Activated T-helper 9 cell treated with anti-CD3 and anti-CD28 coated beads, Interleukin-2, amount 50 U/mL, for 16 hours (primary cell): ENCODE results near the gene IGF2BP1.
"Not testable (repeated sequence)": the region's sequence is repeated elsewhere in the genome, so short reads cannot be mapped to it uniquely, and the experiment has no call there.

Experiments used
- DNase-seq: peaks from one replicate; pipeline ENCODE4 v3.0.0-alpha.2; 2020; ENCODE audit warnings: low read depth

IGF2BP1 gene

DNA sequence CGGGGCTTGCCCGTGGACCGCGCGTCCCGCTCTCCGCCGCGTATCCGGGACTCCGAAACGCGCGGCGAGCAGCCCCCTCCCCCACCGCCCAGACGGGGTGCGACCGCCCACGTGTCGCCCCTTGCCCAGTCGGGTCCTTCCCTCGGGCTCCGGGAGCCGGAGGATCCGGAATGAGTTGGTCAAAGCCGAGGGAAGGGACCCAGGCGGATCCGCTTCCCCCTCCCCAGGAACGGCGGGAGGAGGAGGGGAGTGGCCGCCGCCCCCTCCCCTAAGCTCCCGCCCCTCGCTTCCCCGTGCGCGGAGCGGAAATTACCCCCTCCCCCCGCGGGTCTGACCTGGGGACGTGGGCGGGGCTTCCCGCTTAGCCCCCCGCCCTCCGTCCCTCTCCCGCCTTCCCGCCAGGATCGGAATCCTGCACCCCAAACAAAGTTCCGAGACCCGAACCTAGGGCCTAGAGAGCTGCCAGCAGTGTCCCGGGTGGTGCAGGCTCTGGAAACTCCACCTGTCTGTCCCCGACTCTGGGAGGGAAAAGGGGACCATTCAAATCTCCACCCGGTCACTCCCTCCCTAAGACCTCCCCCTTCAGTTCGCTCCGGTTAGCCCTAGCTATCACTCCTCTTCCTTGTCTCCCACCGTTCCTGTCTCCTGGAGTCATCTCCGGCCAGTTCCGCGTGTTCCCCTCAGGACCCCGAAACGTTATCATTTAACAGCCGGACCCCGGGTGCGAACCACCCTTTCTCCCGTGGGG, 1.0 kb upstream of the IGF2BP1 start:
- DNase-seq, result no peak

DNA sequence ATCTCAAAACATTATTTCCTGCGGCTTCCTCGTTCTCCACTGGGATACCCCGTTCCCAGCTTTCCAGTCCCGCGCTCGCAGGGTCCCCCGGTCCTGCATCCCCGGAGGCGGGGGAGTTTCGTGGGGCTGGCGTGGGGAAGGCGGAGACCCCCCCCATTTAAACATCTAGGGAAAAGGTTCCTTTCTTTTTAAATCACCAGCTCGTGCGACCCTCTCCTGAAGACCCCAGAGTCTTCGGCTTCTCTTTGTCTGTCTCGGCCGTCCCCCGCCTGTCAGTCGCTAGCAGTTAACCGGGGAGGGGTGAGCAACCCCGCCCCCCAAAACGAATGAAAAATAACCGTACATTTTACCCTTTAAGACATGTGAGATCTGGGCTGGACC, 473 bp upstream of the IGF2BP1 start:
- DNase-seq, result no peak

DNA sequence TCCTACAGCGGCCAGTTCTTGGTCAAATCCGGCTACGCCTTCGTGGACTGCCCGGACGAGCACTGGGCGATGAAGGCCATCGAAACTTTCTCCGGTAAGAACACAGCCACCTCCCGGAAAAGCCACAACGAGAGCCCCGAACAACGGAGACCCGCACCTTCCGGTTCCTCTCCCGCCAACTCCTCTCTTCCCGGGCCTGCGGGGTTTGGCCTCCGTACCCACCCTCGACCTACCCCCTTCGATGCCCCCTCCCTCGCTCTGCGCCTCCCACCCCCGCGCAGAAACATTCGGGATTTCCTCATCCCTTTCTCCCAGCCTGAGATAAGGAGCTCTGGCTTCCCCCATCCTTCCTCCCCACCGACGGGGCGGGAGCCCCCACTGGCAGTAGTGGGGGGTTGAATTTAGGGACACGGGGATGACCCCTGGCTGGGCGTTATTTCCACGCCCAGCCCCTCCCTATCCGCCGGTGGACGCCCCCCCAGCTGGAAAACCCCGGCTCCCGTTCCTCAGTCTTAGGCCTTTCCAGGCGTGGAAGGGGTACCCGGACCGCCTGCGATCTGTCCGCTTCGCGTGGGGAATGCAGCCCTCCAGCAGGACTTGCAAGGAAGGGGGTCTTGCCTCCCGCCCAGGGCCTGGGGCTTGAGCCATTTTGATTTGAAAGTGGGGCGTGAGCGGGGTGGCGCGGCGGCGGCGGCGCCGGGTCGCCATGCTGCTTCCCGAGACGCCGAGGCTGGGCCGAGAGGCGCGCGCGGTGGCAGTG, 822 bp downstream of the IGF2BP1 start:
- DNase-seq, result no peak

DNA sequence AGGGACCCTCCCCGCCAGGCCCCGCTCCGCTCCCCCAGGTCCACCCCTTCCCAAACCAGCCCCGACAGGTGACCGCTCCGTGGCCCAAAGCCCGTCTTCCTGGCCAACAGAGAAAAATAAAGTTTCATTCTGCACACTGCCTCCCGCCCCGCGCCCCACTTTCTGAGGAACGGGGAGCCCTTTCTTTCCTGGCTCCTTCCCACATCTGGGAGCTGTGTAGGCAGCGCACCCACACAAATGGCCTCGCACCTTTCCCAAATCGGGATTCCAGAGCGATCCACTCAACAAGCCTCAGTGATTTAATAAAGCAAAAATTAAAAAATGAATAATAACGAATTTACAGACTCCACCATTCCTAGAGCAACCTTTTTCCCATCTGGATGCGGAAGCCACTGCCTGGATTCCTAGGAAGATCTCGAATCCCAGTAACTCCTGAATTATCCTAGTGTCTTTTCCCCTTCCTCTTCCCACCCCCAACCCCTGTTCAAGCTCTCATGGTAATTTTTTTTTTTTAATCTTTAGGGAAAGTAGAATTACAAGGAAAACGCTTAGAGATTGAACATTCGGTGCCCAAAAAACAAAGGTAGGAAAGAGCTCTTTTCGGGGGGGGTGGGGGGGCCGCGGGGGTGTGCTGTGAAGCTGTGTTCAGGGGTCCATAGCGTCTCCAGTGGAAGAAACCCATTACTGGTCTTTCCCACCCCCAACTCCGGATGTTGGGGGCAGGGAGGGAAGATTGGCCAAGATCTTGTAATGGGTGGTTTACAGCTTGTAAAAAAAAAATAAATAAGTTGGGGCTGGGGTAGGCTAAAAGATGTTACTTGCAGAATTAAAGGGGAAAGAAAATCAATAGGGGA, 1.6 kb downstream of the IGF2BP1 start:
- no peak for DNase-seq

DNA sequence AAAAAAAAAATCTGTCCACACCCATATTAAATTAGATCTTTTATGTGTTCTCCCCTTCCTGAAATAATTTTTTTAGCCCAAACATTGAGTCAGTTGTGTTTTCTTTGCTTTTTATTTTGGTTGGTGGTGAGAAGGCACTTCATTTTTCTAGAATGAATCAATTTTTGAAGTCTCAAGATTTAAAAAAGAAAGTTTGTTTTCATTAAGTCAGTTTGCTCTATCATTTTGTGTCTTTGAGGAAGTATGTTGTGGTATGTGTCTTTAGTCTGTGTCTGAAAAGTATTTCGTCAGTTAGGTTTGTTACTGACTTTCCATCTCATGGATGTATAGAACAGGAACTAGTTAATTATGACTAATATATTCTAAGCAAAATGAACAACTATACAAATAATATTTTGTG, 3.8 kb downstream of the IGF2BP1 start:
- DNase-seq, result no peak

DNA sequence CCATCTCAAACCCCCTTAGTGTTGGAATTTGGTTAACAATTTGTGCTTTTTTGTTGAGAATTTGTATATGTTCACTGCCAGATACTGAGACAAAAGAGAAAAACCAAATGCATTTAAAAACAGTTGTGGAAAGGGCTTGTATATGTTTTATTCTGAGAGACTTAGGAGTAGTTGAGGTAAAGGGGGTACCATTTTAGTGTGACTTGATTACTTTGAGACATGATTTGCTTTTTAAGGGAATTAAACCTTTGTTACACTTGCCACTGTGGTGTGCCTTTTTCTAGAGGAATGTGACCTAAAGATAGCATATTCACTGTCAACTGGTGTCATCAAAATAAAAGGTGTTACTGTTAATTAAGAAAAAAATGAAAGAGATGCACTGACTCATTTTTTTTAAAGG, 4.5 kb downstream of the IGF2BP1 start:
- no peak for DNase-seq

DNA sequence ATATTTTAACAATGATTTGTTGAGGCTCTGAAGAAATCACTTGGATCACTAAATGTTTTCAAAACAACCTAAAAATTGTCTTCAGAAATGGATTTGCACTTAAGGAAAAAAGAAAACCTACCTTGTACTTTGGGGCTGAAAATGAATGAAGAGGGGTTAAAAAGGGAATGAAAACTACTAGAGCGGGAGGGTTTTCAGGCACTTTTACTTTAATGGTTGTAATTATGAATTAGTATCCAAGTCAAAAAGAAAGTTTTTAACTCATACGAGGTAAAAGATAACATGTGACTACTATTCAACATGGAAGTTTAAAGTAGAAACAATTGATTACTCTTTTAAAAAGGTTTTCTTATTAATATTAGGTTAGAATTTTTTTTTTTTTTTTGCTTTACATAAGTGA, 5.1 kb downstream of the IGF2BP1 start:
- DNase-seq, result no peak

DNA sequence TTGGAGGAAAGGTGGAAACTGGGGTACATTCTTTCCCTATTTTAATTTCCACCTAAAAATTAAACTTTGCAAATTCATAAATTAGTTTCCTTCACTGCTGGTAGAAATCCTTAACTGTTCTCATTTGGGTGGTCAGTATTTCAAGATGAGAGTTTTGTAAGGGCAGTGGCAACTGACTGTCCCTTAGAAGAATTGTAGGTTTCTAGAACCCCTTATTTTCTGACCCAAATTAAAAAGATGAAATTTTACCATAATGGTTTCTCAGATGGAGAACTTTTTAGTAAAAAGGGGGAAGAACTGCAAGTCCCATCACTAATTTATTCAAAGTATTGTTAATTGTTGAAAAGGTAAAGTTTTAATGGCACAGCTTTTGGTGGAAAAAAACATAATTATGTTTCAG, 5.6 kb downstream of the IGF2BP1 start:
- DNase-seq, result no peak

DNA sequence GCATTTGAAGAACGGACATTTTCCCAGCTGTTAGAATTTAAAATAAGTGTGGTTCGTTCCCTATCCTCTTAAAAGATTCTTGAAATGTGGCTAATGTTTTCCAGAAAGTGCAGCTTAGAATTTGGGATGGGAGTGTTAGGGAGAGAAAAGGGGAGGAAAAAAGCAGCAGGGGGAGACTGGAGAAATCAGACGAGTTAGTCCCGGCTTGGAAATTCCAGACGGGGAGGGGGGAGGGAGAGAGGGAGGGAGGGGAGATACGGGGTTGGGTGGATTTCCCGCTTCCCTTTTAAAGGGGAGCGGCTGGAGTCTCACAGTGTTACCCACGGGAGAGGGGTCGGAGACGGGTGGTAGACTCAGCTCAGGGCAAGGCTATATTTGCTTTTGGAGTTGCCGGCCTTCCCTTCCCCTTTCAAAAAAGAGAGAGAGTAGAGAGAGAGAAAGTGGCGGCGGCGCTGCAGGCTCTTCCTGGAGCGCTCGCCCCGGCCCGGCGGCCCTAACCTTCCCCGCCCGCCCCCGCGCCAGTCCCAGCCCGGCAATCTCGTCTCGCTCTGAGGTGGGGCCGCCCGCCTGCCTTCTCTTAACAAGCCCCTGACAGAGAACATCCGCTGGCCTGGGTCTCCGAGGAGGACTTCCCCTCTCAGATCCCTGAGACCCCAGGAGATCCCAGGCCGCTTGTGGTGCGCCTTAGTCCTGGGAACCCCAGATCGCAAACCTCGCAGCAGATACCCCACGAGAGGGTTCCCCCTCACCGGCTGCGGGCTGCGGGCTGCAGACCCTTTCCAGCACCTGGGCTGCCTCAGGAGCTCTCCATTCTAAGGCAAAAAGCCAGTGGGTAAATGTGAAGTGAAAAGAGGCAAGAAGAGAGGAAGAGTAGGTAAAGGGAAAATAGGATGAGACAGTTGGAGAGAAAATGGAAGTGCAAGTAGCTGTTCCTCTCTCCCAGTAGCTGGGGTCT, 6.6 kb downstream of the IGF2BP1 start:
- no peak for DNase-seq

DNA sequence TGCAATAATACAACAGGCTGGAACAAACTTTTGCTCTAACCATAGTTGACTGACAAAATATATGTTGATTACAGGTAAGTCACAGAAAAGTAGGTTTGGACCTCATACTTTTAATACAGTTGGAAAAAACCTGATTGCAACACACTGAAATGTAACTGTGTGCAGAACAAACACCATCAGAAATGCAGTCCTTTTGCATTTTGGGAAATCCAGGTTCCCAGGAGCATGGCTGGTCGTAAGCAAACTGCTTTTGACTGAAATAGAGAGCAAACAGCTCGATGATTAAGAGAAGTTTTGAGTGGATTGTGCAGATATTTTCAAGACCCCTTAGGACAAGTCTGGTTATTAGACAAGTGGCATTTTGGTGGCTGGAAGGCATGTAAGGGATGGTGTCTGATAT, 8.0 kb downstream of the IGF2BP1 start:
- no peak for DNase-seq

DNA sequence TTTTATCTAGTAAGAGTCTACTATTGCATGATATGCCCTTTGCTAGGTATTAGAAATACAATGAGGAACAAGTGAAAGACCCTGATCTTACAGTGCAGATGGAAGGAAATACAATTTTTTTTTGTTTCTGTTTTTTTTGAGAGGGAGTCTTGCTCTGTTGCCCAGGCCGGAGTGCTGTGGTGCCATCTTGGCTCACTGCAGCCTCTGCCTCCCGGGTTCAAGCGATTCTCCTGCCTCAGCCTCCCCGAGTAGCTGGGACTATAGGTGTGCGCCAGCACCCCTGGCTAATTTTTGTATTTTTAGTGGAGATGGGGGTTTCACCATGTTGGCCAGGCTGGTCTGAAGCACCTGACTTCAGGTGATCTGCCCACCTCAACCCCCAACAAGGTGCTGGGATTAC, 11.7 kb downstream of the IGF2BP1 start:
- DNase-seq, result not testable (repeated sequence)

DNA sequence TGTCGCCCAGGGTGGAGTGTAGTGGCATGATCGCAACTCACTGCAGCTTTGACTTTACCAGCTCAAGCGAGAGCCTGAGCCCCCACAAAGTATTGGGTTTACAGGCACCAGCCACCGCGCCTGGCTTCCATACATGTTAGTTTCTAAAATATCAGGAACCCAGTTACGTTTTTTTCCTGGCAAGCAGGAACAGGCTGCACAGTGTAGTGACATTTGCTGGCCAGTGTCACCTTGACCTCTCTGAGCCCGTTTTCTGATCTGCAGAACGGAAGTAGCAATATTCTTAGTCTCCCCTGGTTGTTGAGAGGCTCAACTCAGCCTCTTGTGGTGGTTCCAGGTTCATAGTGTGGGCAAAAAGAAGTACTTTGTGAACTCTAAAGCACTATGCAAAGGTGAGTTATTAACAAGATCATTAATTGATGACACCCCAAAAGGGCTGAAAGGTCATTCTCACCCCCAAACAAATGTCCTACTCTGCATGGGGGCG, 15.6 kb downstream of the IGF2BP1 start:
- no peak for DNase-seq

DNA sequence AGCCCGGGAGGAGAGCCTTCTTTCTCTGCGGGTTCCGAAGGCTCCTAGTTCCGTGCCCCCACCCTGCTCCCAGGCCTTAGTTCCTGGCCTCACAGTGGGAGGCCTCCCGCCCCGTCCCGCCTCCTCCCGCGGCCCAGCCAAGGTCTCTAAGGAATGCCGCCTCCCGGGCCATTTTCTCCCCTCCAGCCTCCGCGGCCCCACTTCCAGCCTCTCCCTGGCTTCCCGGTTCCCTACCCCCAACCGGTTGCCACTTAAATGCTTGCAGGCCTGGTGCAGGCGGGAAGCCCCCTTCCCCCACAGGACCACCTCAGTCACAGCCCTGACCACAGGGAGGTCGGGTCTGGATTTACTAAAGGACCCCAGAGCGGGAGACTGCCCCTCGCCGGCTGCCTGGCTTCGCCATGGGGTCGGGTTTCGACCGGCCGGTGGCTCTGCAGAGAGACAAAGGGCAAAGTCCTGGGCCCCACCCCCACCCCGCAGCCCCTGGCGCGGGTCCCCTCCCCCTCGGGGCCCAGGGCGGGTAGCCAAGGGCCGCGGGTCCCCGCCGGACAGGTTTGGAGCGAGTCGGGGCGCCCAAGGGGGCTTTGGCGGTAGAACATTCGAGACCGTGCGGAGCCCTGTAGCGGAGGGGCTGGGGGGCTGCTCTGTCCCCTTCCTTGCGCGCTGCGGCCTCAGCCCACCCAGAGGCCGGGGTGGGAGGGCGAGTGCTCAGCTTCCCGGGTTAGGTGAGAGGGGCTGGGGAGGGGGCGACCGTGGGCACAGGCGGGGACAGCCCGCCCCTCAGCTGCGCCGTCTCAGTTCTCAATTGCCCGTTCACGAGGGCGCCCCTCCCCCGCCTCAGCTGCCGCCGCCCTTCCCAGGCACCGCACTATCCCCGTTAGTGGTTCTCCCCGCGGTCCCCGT, 16.4 kb downstream of the IGF2BP1 start:
- no peak for DNase-seq

DNA sequence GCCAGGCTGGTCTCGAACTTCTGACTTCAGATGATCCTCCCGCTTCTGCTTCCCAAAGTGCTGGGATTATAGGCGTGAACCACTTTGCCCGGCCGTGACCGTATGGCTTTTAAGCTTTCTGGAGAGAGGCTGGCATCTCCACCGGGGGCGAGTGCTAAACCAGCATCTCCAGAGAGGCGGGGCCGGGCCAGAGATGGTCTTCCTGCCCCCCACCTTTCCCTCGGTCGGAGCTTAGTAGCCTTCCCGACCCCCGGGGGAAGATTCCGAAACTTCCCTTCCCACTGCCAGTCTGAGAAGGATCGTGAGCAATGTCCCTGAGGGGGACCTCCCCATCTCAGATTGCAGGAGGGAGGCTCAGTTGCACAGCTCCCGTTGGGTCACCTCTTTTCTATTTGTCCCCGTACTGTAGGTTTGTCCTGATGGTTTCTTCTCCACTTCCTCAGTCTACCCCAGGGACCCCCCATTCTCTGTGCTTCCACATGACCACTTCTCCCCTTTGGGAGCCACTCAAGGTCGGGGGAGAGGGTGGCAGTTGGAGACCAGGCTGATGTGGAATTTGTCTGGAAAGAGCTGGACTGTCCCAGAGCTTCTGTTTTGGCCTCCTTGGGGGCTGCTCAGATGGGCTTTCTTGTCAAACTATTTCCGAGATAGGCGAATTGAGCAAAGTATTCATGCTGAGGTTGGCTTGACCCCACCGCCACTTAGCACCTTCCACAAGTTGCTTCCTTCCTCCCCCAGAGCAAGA, 18.2 kb downstream of the IGF2BP1 start:
- no peak for DNase-seq

DNA sequence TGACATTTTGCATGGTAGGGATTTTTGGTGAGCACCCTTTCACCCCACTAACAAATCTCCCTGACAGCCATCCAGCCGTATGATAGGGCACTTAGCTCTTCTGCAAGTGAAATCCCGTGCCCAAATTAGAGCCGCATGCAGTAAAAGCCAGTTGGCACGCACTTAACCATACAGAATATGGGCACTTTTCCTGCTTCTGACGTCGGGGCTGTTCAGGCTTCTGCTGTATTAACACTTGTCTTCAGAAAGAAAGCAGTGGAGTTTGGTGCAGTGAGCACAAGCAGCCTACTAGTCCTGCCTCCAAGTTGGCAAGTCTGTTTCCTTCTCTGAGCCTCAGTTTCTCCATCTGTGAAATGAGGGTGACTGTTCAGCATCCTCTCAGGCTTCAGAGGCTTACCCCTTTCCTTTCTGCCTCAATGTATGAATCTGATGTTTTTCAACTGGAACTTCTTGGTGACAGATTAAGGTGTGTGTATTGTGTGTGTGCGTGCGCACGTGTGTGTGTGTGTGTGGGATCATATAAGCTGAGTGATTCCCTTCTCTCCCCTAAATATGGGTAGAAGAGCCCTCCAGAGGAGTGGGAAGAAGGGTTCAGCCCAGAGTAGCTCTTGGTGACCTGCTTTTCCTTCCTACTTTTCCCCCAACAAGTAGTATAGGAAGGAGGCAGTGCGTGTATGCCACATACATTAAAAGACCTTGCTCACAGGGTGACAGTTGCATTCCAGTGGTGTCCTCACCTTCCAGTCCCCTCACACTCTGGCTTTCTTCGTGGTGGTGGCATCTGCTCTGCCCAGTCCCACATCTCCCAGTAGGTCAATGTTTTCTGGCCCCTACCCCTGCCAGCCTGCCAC, 19.0 kb downstream of the IGF2BP1 start:
- no peak for DNase-seq

DNA sequence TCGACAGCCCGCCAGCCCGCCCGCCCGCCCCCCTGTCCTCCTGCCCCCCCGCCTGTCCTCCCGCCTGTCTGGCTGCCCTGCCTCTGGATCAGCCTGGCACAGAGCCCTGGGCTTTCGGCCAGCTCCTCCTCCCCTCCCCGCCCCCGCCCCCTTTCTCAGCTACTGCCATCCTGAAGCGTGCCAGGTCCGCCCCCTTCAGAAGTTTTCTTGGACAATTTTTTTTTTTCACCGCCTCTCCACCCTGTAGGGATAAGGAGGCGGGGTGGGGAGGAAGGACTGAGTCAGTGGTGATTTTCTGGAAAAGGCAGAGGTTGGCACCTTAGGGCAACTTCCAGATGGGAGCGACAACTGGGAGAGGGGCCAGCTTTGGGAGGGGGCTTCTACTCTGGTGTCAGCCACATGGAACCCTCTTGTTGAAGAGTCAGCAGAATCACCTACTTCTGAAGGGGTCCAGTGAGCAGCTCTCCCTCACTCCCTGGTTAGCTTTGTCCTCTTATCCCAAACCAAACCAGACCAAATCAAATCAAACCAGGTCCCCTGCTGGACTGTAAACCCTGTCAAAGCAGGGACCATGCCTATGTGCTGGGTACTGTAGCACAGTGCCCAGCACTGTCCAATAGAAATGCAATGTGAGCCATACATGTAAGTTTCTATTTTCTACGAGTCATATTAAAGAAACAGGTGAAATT, 19.7 kb downstream of the IGF2BP1 start:
- DNase-seq, result no peak

DNA sequence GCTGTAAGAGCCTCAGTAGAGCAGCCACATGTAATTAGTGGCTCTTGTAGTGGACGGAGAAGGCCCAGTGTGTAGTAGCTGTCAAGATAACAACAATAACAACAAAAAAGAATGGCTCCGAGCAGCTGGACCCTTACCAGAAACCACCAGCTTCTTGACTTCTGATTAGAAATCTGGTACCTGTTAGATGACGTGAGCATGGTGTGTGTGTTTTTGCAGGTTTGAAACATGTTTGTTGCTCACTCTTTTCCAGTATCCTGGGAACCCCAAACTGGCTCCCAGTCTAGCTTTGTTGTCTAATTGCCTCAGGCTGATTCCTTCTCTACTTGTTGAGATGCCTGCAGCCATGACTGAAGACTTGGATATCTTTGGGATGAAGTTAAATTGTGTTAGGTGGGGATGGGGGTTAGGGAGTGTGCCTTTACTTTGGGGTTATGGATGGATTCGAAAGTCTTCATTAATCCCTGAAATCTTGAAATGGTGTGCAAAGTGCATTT, 21.0 kb downstream of the IGF2BP1 start:
- DNase-seq, result no peak

DNA sequence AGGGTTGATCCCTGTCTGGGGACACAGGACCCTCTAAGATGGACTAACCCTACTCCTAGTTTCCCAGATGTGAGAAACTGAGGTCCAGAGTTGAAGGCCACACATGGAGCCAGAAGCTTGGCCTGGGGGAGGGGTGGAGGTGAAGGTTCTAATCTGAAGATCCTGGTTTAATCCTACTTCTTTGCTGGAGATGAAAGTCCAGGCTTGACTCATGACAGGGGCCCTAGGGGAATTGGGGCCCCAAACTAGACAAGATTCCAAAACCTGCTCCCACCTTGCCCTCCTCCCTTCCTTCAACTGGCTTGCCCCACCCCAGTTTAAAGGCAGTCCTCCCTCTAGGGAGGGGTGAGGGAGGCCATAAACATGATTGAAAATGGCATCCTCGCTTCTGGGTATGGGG, 21.6 kb downstream of the IGF2BP1 start:
- DNase-seq, result no peak
